GM12873 (cell line): ENCODE results near the gene PLOD2.

Source experiments
- TF ChIP-seq, protein P1 (sequence below): IDR thresholded peaks from 2 replicates; pipeline ENCODE4 v1.5.1; 2012; ENCODE audit warnings: low read depth, mild to moderate bottlenecking, moderate library complexity, low read length, control low read depth; ENCODE audit not compliant: insufficient read depth; ENCODE audit errors: missing control alignments

PLOD2 gene

DNA sequence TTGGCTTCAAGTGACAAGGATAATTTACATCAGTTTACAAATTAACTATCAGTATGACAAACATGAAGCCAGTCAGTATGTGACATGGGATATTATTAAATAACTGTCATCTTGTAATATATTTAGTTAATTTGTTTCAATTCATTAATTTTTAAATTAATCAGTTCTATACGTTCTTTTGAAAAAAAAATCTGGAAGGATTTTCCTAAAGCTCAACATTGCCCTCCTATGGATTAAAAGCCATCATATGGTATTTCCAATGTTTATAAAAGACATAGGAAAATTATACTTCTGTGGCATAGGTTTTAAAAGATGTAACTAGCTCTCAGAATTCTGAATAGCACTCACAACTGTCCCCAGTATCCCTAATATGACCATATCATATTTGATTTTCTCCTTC, 134.4 kb downstream of the PLOD2 start:
- TF ChIP-seq, protein P1, sequence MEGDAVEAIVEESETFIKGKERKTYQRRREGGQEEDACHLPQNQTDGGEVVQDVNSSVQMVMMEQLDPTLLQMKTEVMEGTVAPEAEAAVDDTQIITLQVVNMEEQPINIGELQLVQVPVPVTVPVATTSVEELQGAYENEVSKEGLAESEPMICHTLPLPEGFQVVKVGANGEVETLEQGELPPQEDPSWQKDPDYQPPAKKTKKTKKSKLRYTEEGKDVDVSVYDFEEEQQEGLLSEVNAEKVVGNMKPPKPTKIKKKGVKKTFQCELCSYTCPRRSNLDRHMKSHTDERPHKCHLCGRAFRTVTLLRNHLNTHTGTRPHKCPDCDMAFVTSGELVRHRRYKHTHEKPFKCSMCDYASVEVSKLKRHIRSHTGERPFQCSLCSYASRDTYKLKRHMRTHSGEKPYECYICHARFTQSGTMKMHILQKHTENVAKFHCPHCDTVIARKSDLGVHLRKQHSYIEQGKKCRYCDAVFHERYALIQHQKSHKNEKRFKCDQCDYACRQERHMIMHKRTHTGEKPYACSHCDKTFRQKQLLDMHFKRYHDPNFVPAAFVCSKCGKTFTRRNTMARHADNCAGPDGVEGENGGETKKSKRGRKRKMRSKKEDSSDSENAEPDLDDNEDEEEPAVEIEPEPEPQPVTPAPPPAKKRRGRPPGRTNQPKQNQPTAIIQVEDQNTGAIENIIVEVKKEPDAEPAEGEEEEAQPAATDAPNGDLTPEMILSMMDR = no peak

DNA sequence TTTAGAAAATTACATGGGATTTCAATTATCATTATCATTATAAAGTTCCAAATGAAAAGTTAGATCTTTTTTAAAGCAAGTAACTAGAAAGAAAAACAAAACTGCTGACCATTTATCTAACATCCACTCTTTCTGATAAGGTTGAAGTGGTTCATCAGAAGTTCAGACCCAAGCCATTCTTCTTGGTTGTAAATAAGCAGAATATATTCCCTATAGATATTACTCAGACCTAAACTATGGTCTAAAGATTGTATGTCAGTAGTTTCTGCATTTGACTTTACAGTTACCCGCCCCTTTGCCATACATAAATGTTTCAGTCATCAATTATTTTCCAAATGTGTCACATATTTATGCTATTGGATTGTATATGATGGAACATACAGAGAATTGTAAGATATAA, 136.7 kb downstream of the PLOD2 start:
- TF ChIP-seq, protein P1 = no peak

DNA sequence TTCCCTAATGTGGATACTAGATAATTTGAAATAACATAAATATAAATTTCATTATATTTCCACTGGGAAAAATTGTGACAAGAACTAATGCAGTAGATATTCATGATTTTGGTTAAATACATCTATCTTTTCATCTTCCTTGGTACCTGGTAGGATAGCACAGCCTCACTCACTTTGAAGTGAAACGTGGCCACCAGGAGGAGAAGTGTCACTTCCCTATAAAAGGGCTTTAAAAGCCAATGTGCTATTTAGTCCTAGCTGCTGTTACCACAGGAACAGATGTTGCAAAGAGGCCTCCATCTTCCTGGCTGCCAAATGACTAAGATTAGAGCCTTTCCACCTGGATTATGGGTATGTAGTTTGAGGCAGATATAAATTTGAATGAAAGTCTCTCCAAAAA, 140.0 kb downstream of the PLOD2 start:
- TF ChIP-seq, protein P1 = no peak

DNA sequence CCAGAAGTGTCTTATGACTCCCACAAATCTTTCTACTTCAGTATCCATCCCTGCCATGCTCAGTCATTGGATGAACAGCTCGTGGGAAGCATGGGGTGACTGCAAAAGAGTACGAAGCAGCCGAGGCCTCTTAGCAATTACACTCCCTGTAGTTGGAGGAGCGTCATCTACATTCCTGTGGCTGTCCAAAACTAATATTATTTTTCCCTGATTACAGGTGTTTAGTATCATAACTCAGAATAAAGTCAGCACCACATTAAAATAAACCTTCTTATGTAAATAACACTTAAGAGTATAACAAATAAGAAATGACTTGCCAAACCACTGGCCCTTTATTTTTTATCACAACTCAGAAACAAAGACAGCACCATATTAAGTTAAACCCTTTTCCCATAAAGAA, 141.5 kb downstream of the PLOD2 start:
- TF ChIP-seq, protein P1 = no peak
